GM12878 (cell line): ENCODE data around the gene NKAIN2. TPM values are rescaled to one million over a fixed set of nuclear protein-coding genes. Genes with fewer than 3 reads are reported as not detected.

Source experiments
- ATAC-seq: fragments of 200-7000 bp; cut with Tn5 transposase; 3 replicates; pipeline ENCODE4 v1.9.1; 2020; ENCODE audit warnings: mild to moderate bottlenecking, moderate library complexity
- BruUV-seq: library from RNA; stranded (reverse); fragments of 400-500 nt; replicated peaks from 2 replicates; lab custom pipeline; 2021; lab: Mats Ljungman, UMichigan
- CTCF ChIA-PET: fragments of 300-600 bp; sonication (Branson Sonifier 250); formaldehyde crosslinking; extraction: SDS; loops from one replicate; lab custom pipeline; 2021; ENCODE audit warnings: inconsistent platforms; lab: Yijun Ruan, JAX
- POLR2A ChIA-PET: fragments of 350-600 bp; formaldehyde crosslinking; extraction: SDS; loops from one replicate; lab custom pipeline; 2021; ENCODE audit warnings: inconsistent platforms; lab: Charles Lee
- RAD21 ChIA-PET: fragments of 300-600 bp; sonication (Branson Sonifier 250); formaldehyde crosslinking; loops from one replicate; lab custom pipeline; 2023; ENCODE audit warnings: antibody characterized with exemption; ENCODE audit not compliant: unreplicated experiment; lab: Charles Lee
- SMC1A ChIA-PET: fragments of 300-600 bp; sonication (Branson Sonifier 250); formaldehyde crosslinking; loops from one replicate; lab custom pipeline; 2023; ENCODE audit not compliant: unreplicated experiment, uncharacterized antibody; lab: Charles Lee
- DNase-seq: peaks from one replicate; pipeline ENCODE4 v3.0.0-alpha.2; 2011; ENCODE audit warnings: low read depth, low spot score
- FAIRE-seq: peaks from 3 replicates; lab custom pipeline; 2011; peaks lifted over from hg19 to GRCh38; lab: Jason Lieb, UNC
- H2AFZ ChIP-seq: 2 replicates; pipeline ENCODE4 v1.6.0; 2011; ENCODE audit warnings: low read depth, low read length, control low read depth; ENCODE audit not compliant: control insufficient read depth
- H3K27ac ChIP-seq: 2 replicates; pipeline ENCODE4 v1.5.1; 2011; ENCODE audit warnings: control low read depth; ENCODE audit not compliant: control insufficient read depth, insufficient read depth
- H3K27me3 ChIP-seq, 2 experiments: replicated peaks in 1 of 2; 2 replicates each; pipeline versions ENCODE4 v1.6.0 to v1.6.1; 2011; ENCODE audit warnings: low read length in 1 of 2; ENCODE audit not compliant: control insufficient read depth in 2 of 2, insufficient read depth in 2 of 2
- H3K36me3 ChIP-seq, 2 experiments: 2 replicates each; pipeline ENCODE4 v1.5.1; 2011; ENCODE audit warnings: low read length in 1 of 2; ENCODE audit not compliant: control insufficient read depth in 2 of 2, insufficient read depth in 2 of 2
- H3K4me1 ChIP-seq: 2 replicates; pipeline ENCODE4 v1.6.1; 2011; ENCODE audit warnings: mild to moderate bottlenecking, low read length, moderate library complexity, mixed read lengths; ENCODE audit not compliant: control insufficient read depth, insufficient read depth
- H3K4me2 ChIP-seq: 2 replicates; pipeline ENCODE4 v1.6.0; 2011; ENCODE audit warnings: control low read depth; ENCODE audit not compliant: control insufficient read depth, insufficient read depth
- H3K4me3 ChIP-seq: fragments of 200-600 bp; sonication (generic); 2 replicates; pipeline ENCODE4 v1.5.1; 2016
- H3K79me2 ChIP-seq: 2 replicates; pipeline ENCODE4 v1.6.0; 2011; ENCODE audit warnings: low read length; ENCODE audit not compliant: control insufficient read depth, insufficient read depth
- H3K9ac ChIP-seq: 2 replicates; pipeline ENCODE4 v1.8.0; 2011; ENCODE audit warnings: low read length, control low read depth, mixed read lengths; ENCODE audit not compliant: control insufficient read depth, insufficient read depth
- H3K9me3 ChIP-seq: replicated peaks from 3 replicates; pipeline ENCODE4 v1.5.1; 2011; ENCODE audit warnings: mild to moderate bottlenecking, low read length; ENCODE audit not compliant: control insufficient read depth, insufficient read depth
- H4K20me1 ChIP-seq: 2 replicates; pipeline ENCODE4 v1.6.0; 2011; ENCODE audit not compliant: control insufficient read depth, insufficient read depth
- ASH2L ChIP-seq: fragments of 300-600, 200-600 bp; sonication (generic); IDR thresholded peaks from 2 replicates; pipeline ENCODE4 v1.6.1; 2017; ENCODE audit warnings: low read depth, mild to moderate bottlenecking, borderline replicate concordance
- BACH1 ChIP-seq: fragments of 450-650 bp; IDR thresholded peaks from 2 replicates; pipeline ENCODE4 v1.6.1; 2017; ENCODE audit warnings: mild to moderate bottlenecking, borderline replicate concordance
- CBX3 ChIP-seq: fragments of 200-600 bp; sonication (generic); IDR thresholded peaks from 2 replicates; pipeline ENCODE4 v1.6.1; 2016; ENCODE audit warnings: low read depth, borderline replicate concordance
- CTCF ChIP-seq, 3 experiments: IDR thresholded peaks in 2 of 3; conservative IDR thresholded peaks in 1 of 3; 2 replicates each; pipeline ENCODE4 v1.5.1; 2011; ENCODE audit warnings: low read depth in 3 of 3, low read length in 3 of 3, mild to moderate bottlenecking in 3 of 3, control low read depth in 2 of 3, moderate library complexity in 2 of 3, inconsistent platforms in 1 of 3, mixed read lengths in 1 of 3; ENCODE audit not compliant: control insufficient read depth in 2 of 3, insufficient read depth in 1 of 3; ENCODE audit errors: extremely low read depth in 1 of 3
- E2F8 ChIP-seq: fragments of 450-650 bp; IDR thresholded peaks from 2 replicates; pipeline ENCODE4 v1.6.1; 2018; ENCODE audit warnings: mild to moderate bottlenecking, low read depth, moderate library complexity; ENCODE audit not compliant: partially characterized antibody
- MYC ChIP-seq: IDR thresholded peaks from 2 replicates; pipeline ENCODE4 v1.6.1; 2011; ENCODE audit warnings: mild to moderate bottlenecking, low read length, moderate library complexity, inconsistent platforms; ENCODE audit not compliant: insufficient read depth, insufficient replicate concordance, insufficient read length, severe bottlenecking
- NFXL1 ChIP-seq: fragments of 450-650 bp; IDR thresholded peaks from 2 replicates; pipeline ENCODE4 v1.6.1; 2017; ENCODE audit warnings: antibody characterized with exemption, mild to moderate bottlenecking, borderline replicate concordance
- NKRF ChIP-seq: fragments of 450-650 bp; conservative IDR thresholded peaks from 2 replicates; pipeline ENCODE4 v1.6.1; 2017; ENCODE audit warnings: mild to moderate bottlenecking, moderate library complexity
- NRF1 ChIP-seq: conservative IDR thresholded peaks from 2 replicates; pipeline ENCODE4 v1.6.1; 2011; ENCODE audit warnings: mild to moderate bottlenecking, low read depth, low read length, improper control_type of control experiment
- PAX5 ChIP-seq: IDR thresholded peaks from 2 replicates; pipeline ENCODE4 v1.6.1; 2011; ENCODE audit warnings: low read depth, low read length, borderline replicate concordance
- POLR2AphosphoS5 ChIP-seq: IDR thresholded peaks from 2 replicates; pipeline ENCODE4 v1.6.1; 2011; ENCODE audit warnings: mild to moderate bottlenecking, low read length, inconsistent platforms
- RBBP5 ChIP-seq: fragments of 200-600 bp; sonication (generic); conservative IDR thresholded peaks from 2 replicates; pipeline ENCODE4 v1.6.1; 2016
- RUNX3 ChIP-seq: IDR thresholded peaks from 2 replicates; pipeline ENCODE4 v1.6.1; 2012; ENCODE audit warnings: low read length, inconsistent platforms
- TCF12 ChIP-seq: IDR thresholded peaks from 2 replicates; pipeline ENCODE4 v1.6.1; 2011; ENCODE audit warnings: low read depth, mild to moderate bottlenecking, low read length
- WGBS: methylation state at CpG from one replicate; pipeline ENCODE4 v1.1.6; 2016; ENCODE audit warnings: low lambda C conversion rate; ENCODE audit not compliant: insufficient replicate concordance, insufficient coverage; ENCODE audit errors: missing lambda C conversion rate; 5-methylcytosine and 5-hydroxymethylcytosine counted together
- in situ Hi-C: fragments of 300-500 bp; cut with MboI; formaldehyde crosslinking; loops from 9 replicates; pipeline ENCODE4 v1.14.3; 2018; ENCODE audit warnings: mixed read lengths
- intact Hi-C: fragments of 100-400 bp; cut with micrococcal nuclease; formaldehyde crosslinking; loops from one replicate; pipeline ENCODE4 v1.14.2; 2022; ENCODE audit not compliant: unreplicated experiment
- polyA plus RNA-seq, 11 experiments: library from polyadenylated mRNA; depleted of rRNA in 4 of 11; unstranded in 6 of 11; stranded (reverse) in 5 of 11; fragments of >200 nt; fragmentation: Nextera tagmentation in 4 of 11; fragmentation: Illumina TruSeq in 1 of 11; extraction: Ambion mirVana in 4 of 11; extraction: Trizol in 1 of 11; gene quantifications; 1 replicate in 1 of 11; 2 replicates in 10 of 11; pipeline versions ENCODE4 v1.2.1 to v1.2.3, GENCODE V29; 2011 to 2016; ENCODE audit warnings: inconsistent platforms in 2 of 11, missing spikeins in 2 of 11, low read depth in 1 of 11
- total RNA-seq, 4 experiments: library from RNA; depleted of rRNA in 3 of 4; stranded (reverse); fragments of >200 nt in 3 of 4; fragmentation: Illumina TruSeq in 1 of 4; extraction: Trizol in 1 of 4; gene quantifications; 2 replicates each; pipeline versions ENCODE4 v1.2.1 to v1.2.3, GENCODE V29; 2013 to 2021

NKAIN2 gene
- total and polyA plus RNA-seq, 10 of the 15 experiments (the other 5 are each of a cell fraction or from before 2014, with no cell fraction given) = not detected

GRCh38 chr6:124674042-124674441 lies 870.4 kb downstream of the NKAIN2 start:
- H4K20me1 ChIP-seq = no peaks in the 10 kb centered on the region
- CTCF ChIA-PET = no interaction called here
- H3K4me1 ChIP-seq = no peaks in the 10 kb centered on the region
- SMC1A ChIA-PET = no interaction called here
- BruUV-seq = no TSS peak
- no peak for ATAC-seq
- POLR2A ChIA-PET = no interaction called here
- no peaks in the 10 kb centered on the region for H3K9me3 ChIP-seq
- no peak overlapping the region for H3K9ac ChIP-seq
- no peak for TF ChIP-seq MYC
- TF ChIP-seq RBBP5 = no peak
- TF ChIP-seq NKRF = no peak
- no peak for TF ChIP-seq NFXL1
- TF ChIP-seq TCF12 = no peak
- TF ChIP-seq NRF1 = no peak
- no peak for TF ChIP-seq ASH2L
- TF ChIP-seq CTCF (IDR thresholded peaks at IDR 0.05 in 2 of 3, conservative IDR thresholded peaks at IDR 0.05 in 1 of 3; ENCODE audit: control insufficient read depth in 2 of 3, extremely low read depth in 1 of 3, insufficient read depth in 1 of 3, low read depth in 3 of 3, low read length in 3 of 3) = no peak
- TF ChIP-seq PAX5 = no peak
- no peak for TF ChIP-seq POLR2AphosphoS5
- no peak for TF ChIP-seq BACH1
- TF ChIP-seq CBX3 = no peak
- TF ChIP-seq RUNX3 = no peak
- TF ChIP-seq E2F8 = no peak
- TF ChIP-seq, all 136 proteins: peak for 0
- FAIRE-seq = no peak
- Histone ChIP-seq H3K27me3 (no peaks in the 10 kb centered on the region), H3K4me3 (no peak overlapping the region), H3K4me2 (no peak overlapping the region), H2AFZ (no peak overlapping the region), H3K79me2 (no peaks in the 10 kb centered on the region), H3K27ac (no peak overlapping the region), H3K36me3 (no peaks in the 10 kb centered on the region)
- in situ Hi-C loops = no loop called here
- intact Hi-C loops = no loop called here
- WGBS = 0% methylated on average over 1 of the region's 1 CpG
- no peak for DNase-seq
- RAD21 ChIA-PET = no interaction called here
